Measurements from ENCODE around the gene FBXO42. TPM values are rescaled to one million over a fixed set of nuclear protein-coding genes. Genes with fewer than 3 reads are reported as not detected.
A peak's percentile ranks its signal among the peaks of the same experiment; 100 is the strongest.

Gene FBXO42
- total and polyA plus RNA-seq, 2 of the 8 experiments (the other 6 are each of a cell fraction or from before 2014, with no cell fraction given), result 15.1 to 17.0 TPM

DNA sequence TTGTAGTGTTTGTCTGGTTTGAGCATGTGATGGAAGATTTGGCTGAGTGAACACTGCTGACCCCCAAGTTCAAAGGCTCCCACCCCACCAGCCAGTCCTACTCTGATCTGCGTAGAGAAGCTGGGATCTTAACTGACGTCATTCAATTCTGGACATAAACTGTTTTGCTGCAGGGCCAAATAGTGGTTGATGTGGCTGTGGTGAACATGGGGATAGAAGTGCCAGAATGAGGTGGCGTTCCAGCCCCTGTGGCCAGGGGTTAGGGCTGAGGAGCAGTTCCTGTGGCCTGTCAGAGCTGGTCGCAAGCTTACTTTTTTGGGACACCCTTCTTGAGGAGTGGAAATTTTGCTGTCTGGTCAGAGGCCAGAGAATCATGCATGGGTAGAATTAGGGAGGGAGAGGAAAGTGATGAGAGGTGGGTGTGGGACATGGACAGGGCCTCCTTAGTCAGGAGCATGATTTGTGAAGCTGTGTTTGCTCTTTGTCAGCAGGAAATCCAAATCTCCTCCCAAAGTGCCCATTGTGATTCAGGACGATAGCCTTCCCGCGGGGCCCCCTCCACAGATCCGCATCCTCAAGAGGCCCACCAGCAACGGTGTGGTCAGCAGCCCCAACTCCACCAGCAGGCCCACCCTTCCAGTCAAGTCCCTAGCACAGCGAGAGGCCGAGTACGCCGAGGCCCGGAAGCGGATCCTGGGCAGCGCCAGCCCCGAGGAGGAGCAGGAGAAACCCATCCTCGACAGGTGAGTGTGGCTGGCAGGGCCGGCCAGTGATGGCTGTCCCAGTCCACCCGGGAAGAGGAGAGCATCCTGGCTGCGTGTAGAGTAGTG lies 40.7 kb upstream of the FBXO42 start:
- no peak overlapping the region for H4K5ac ChIP-seq (ENCODE audit: insufficient read length, low read depth, low read length)
- no peak overlapping the region for H2BK120ac ChIP-seq (replicated peaks; ENCODE audit: low read depth, low read length)
- H3K4me2 ChIP-seq (ENCODE audit: insufficient read depth in 1 of 2, low read depth in 2 of 2, low read length in 2 of 2), result peak overlapping the region; percentile 4 to 45; a peak in 1 of 4 replicates
- H3K4ac ChIP-seq (replicated peaks; ENCODE audit: insufficient read length, low read depth, low read length), result no peak overlapping the region
- peaks cover 5 to 23% (median 19%) of the 10 kb centered on the region in 4 experiments for H3K4me1 ChIP-seq (replicated peaks in 1 of 4; ENCODE audit: control insufficient read depth in 3 of 4, insufficient read depth in 4 of 4, low read length in 3 of 4)
- no peak overlapping the region for H3K4me3 ChIP-seq (ENCODE audit: extremely low read depth in 1 of 4, insufficient read depth in 2 of 4, low read depth in 3 of 4, low read length in 4 of 4)
- no peak overlapping the region for H2BK20ac ChIP-seq (ENCODE audit: low read length)
- H2BK15ac ChIP-seq (ENCODE audit: low read length), result no peak overlapping the region
- H3K79me1 ChIP-seq (ENCODE audit: low read depth, low read length), result peaks cover 27% of the 10 kb centered on the region
- peaks cover 3 to 18% (median 11%) of the 10 kb centered on the region in 4 experiments; a peak in 7 of 8 replicates for H3K36me3 ChIP-seq (ENCODE audit: control insufficient read depth in 2 of 4, insufficient read depth in 4 of 4, low read length in 3 of 4)
- no peak overlapping the region for H2AFZ ChIP-seq (ENCODE audit: low read length)
- H4K20me1 ChIP-seq (replicated peaks in 1 of 2; ENCODE audit: control insufficient read depth in 1 of 2, insufficient read depth in 2 of 2, low read length in 2 of 2), result peaks cover 30 to 41% of the 10 kb centered on the region in 2 experiments
- no peak overlapping the region; a peak in 1 of 7 replicates for H3K9ac ChIP-seq (replicated peaks in 1 of 4; ENCODE audit: extremely low read depth in 1 of 4, low read depth in 3 of 4, low read length in 3 of 4)
- no peak overlapping the region; the same call in 1 of the 2 replicates for H4K8ac ChIP-seq (ENCODE audit: extremely low read depth, insufficient read depth, low read length)
- no peak overlapping the region for H4K91ac ChIP-seq (replicated peaks; ENCODE audit: insufficient read length, low read length)
- no peak overlapping the region for H3K23ac ChIP-seq (ENCODE audit: insufficient read length)
- ChIA-PET POLR2A (ENCODE audit: partially characterized antibody) (interaction anchor here (0.5 to 1.5 kb wide), 3 partner anchors 11 to 35 kb away, joined by 3 to 6 read pairs (median 3); no protein-coding TSS in a partner anchor), CTCF (ENCODE audit: partially characterized antibody) (interaction anchor here (0.5 to 2.2 kb wide), 12 partner anchors 8 to 102 kb away, joined by 3 to 5 read pairs (median 4); partner anchors contain the start of gene NECAP2)
- no peak overlapping the region for H2BK5ac ChIP-seq (ENCODE audit: low read depth, low read length)
- DNase-seq (ENCODE audit: low read depth in 1 of 2, low spot score in 2 of 2) (no peak), FAIRE-seq (no peak)
- H3K18ac ChIP-seq (ENCODE audit: extremely low read depth, low read length), result no peak overlapping the region
- no peak overlapping the region for H3K56ac ChIP-seq (replicated peaks; ENCODE audit: insufficient read length, low read depth, low read length)
- H3K79me2 ChIP-seq (ENCODE audit: control insufficient read depth in 1 of 2, insufficient read depth in 2 of 2, low read length in 2 of 2), result peaks cover 4 to 59% of the 10 kb centered on the region in 2 experiments; a peak in 3 of 4 replicates
- no peaks in the 10 kb centered on the region for H3K27me3 ChIP-seq (replicated peaks in 1 of 4; ENCODE audit: control insufficient read depth in 3 of 4, extremely low read depth in 1 of 4, insufficient read depth in 3 of 4, low read length in 3 of 4)
- 81% methylated on average over 15 of the region's 21 CpGs; no CpG with 5 or more reads in 1 of the 2 experiments for WGBS, 2 experiments (ENCODE audit: extremely low coverage in 1 of 2, insufficient coverage in 1 of 2, insufficient read length in 1 of 2, insufficient replicate concordance in 2 of 2, low coverage in 1 of 2, low lambda C conversion rate in 2 of 2, missing lambda C conversion rate in 1 of 2)
- no peak for TF ChIP-seq BCL11A (IDR thresholded peaks at IDR 0.05; ENCODE audit: low read depth in 2 of 2, low read length in 2 of 2)
- no peak for TF ChIP-seq FOSL1 (IDR thresholded peaks at IDR 0.05; ENCODE audit: insufficient read depth, low read depth, low read length)
- TF ChIP-seq RNF2 (IDR thresholded peaks at IDR 0.05; ENCODE audit: borderline replicate concordance, low read depth, low read length, missing control alignments, poor library complexity, severe bottlenecking), result no peak
- TF ChIP-seq TAF1 (IDR thresholded peaks at IDR 0.05; ENCODE audit: low read depth, low read length), result no peak
- no peak for TF ChIP-seq EP300 (IDR thresholded peaks at IDR 0.05; ENCODE audit: borderline replicate concordance in 1 of 2, low read depth in 2 of 2, low read length in 2 of 2)
- TF ChIP-seq HDAC2 (IDR thresholded peaks at IDR 0.05; ENCODE audit: borderline replicate concordance in 1 of 2, low read depth in 2 of 2, low read length in 2 of 2), result no peak
- TF ChIP-seq GABPA (IDR thresholded peaks at IDR 0.05; ENCODE audit: borderline replicate concordance, insufficient read depth, low read length), result no peak
- TF ChIP-seq POLR2AphosphoS5 (IDR thresholded peaks at IDR 0.05; ENCODE audit: low read depth, low read length), result no peak
- no peak overlapping the region for H3K27ac ChIP-seq (ENCODE audit: low read depth, low read length)
- no peaks in the 10 kb centered on the region for H3K23me2 ChIP-seq (ENCODE audit: low read depth, low read length)
- H3K9me3 ChIP-seq (ENCODE audit: insufficient read depth in 2 of 2, low read depth in 1 of 2, low read length in 1 of 2), result no peaks in the 10 kb centered on the region
- H3K14ac ChIP-seq (ENCODE audit: insufficient read length), result no peak overlapping the region
- H2BK12ac ChIP-seq (ENCODE audit: low read depth, low read length), result no peak overlapping the region
- no peak overlapping the region for H2AK5ac ChIP-seq (ENCODE audit: low read depth, low read length)
